ENCODE measurements around the gene SHB.

SHB gene

DNA sequence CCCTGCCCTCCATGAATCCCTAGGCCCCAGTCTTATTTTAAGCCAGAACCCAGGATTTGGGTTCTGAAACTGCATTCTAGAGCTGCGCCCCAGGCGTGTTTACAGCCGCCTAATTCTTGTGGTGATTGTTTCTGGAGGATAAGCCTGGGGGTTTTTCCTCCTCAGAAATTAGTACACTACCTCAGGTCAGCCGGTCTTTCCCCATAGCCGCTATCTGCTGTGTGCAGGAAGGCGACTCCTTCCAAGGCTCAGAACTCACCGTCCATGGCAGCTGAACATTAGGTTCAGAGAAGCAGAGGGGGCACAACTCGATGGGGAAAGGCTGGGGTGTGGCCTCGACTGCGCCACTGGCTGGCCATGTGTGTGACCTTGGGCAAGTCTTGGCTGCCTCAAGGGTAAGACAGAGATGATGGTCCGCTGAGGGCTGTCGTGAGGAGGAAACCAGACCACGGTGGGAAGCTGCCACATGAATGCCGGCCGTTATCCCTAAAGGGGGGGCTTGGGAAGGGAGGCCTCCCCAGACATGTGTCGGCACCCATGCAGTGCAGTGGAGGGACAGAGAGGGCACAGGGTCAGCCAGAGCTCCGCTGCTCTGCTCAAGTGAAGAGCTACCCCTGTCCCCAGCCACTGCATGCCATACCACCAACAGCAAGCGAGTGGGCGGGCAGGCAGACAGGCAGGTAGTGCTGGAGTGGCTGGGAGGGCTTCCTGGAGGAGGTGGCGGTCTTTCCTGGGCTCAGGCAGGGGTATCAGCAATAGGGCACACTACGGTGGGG is 28.9 kb downstream of the SHB start:
- DNase-seq, result no peak

GRCh38 chr9:38039090-38039906 is 29.7 kb downstream of the SHB start:
- DNase-seq, result no peak

DNA sequence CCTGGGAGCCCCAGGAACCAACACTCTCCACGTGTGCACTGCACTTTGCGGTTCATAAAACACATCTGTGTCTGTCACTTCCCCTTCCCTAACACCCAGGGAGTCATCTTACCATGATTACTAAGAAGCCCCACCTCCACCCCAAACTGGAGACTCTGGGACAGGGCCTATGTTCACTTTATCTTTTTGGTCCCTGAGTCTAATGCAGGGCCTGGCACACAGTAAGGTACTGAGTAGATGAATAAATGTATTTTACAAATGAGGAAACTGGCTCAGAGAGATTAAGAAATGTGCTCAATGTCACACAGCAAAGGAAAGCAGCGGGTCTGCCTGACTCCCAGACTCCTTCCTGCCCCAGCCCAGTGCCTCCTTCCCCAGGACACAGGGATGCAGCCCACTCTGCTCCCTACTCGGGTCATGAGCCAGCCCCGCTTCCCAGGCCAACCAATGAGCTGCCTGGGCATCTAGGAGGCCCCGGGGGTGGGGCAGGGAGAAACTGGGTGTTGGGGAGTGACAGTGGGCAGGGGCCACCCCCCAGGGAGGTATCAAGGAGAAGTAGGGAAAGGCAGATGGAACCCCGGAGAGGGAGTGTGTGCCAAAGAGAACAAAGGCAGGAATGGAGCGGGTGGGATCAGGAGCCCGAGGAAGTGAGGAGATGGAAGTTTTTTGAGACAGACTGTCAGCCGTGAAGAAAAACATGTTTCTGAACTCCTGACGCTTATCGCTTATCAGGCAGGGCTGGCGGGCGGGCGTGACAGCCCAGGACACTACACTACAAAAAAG is 30.5 kb downstream of the SHB start:
- DNase-seq, result no peak

- DNase-seq, result no peak
Observed at GRCh38 chr9:38037981-38038306, 31.1 kb downstream of the SHB start.

DNA sequence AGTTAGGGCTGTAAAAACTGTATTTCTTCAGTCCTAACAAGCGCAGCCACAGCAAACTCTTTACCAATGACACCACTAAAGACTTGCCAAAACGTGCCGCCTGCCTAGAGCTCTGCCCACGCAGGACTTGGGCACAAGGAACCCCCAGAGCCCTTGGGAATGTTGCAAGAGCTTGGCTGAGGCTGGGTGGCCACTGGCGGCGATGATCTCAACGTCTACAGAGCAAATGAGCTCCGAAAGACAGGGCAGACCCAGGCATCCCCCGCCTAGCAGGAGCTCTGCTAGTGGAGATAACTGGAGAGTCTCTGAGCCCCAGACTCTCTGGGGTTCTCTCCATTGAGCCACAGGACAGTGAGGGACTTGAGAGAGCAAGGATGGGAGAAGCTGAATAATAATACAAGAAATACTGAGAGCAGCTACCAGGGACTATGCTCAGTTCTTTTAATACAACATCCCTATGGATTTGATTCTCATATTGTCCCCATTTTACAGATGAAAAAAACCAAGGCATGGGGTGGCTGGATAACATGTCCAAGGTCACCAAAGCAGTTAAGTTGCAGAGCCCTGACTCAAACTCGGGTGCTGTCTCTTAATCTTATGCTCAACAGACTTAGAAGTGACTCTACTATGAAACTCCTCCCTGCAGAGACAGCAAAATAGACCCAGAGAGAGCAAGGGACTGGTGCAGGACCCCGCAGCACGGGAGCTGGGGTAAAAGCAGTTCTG is 32.5 kb downstream of the SHB start:
- DNase-seq, result no peak

DNA sequence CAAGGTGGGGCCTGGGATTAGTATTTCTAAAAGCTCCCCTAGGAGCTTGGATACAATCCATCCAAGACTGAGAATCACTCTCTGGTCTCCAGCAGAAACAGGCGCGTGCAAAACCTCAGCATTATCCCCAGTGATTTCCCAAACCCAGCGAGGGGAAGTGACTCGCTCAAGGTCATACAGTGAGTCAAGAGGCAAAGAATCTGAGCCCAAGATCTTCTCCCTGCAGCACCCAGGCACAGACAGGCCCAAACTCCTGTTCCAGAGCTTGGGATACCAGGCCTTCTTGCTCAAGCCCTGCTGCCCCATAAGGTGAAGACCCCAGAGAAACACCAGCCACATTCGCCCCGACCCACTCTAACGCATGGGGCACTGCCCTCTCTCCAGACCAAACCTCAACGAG is 33.2 kb downstream of the SHB start:
- DNase-seq, result no peak

- no peak for DNase-seq
Observed at GRCh38 chr9:38033941-38034340, 35.1 kb downstream of the SHB start.

- DNase-seq, result no peak
Observed at GRCh38 chr9:38032266-38033110, 36.5 kb downstream of the SHB start.

GRCh38 chr9:38031594-38031993 is 37.4 kb downstream of the SHB start:
- DNase-seq, result no peak

DNA sequence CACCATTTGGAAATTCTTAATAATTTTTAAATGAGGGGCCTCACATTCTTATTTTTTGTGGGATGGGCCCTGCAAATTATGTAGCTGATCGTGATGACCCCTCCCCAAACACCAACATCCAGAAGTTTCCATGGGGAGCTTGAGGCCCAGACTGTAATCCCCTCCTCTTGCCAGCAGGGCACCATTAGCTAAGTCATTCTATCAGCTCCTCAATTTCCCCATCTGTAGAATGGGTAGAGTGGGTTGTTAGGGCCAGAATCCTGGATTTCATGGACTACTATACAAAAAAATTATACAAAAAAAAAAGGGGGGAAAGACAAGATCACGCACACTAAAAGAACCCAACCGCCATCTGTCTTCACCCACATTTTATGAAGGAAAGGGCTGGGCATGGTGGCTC is 38.4 kb downstream of the SHB start:
- no peak for DNase-seq

DNA sequence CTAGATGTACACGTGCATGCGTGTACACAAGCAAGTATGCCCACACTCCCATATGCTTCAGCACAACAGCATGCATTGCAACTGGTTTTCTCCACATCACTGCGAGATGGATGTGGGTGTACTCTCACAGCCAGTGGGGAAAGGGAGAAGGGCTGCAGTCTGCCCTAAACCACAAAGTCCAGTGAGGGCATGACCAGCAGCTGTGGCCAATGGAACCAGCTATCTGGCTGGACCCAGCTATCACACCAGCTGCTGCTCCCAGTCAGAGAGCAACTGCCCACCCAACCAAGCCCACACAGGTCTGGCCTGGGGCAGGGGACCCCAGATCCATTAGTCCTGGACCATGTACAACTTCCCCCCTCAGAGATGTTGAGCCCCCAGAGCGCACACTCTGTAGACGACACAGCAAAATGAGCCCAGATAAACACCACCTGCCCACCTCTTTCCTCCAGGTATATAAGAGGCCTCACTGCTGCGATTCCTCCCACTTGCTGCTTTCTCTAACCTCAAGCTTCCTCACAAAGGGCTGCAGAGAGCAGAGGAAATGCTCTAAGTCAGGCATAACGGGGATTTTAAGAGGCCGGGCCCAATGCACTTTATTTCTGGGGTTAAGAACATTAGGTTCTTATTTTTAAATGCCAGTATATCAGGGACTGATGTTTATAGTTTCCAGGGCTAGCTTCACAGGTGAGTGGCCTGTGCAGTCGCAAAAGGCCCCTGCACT is 39.0 kb downstream of the SHB start:
- DNase-seq, result no peak

GRCh38 chr9:38027714-38028113 is 41.3 kb downstream of the SHB start:
- DNase-seq, result no peak

- DNase-seq, result no peak
Observed at GRCh38 chr9:38026840-38027527, 42.0 kb downstream of the SHB start.

GRCh38 chr9:38026021-38026809 is 42.8 kb downstream of the SHB start:
- no peak for DNase-seq

GRCh38 chr9:38025166-38025565 is 43.9 kb downstream of the SHB start:
- DNase-seq, result no peak

- no peak for DNase-seq
Observed at GRCh38 chr9:38024036-38024681, 44.9 kb downstream of the SHB start.

DNA sequence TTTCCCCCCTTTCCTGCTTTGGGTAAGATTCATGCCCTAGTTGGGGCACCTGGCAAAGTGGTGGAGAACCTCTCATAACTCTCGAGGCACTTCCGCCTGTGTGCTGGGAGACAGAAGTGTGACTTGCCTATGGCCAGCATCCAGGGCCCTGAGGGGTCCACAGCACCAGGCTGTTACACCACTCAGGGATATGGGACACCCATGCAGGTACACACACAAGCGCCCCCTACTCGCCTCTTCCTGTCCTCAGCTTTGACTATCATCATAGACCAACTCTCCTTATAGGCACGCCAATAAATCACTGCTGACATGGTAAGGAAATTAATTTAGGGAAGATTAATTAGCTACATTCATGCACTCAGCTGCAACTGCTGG is 45.4 kb downstream of the SHB start:
- no peak for DNase-seq

- no peak for DNase-seq
Observed at GRCh38 chr9:38022995-38023394, 46.0 kb downstream of the SHB start.

- DNase-seq, result no peak
Observed at GRCh38 chr9:38022203-38022895, 46.7 kb downstream of the SHB start.
